SK-N-SH treated with all-trans-retinoic acid at 6 μM for 48 hours (cell line): Measurements from ENCODE around the gene EVX1.

Experiments
- ARNTL ChIP-seq: fragments of 450-650 bp; formaldehyde crosslinking; IDR thresholded peaks from 2 replicates; pipeline ENCODE4 v1.5.0; 2020; ENCODE audit warnings: low read depth, mild to moderate bottlenecking, moderate library complexity, borderline replicate concordance
- BACH2 ChIP-seq: fragments of 250-450 bp; sonication (Bioruptor Pico); IDR thresholded peaks from 2 replicates; pipeline ENCODE4 v1.9.0; 2021; ENCODE audit warnings: mild to moderate bottlenecking, borderline replicate concordance
- SNAI2 ChIP-seq: fragments of 250-450 bp; sonication (Bioruptor Pico); IDR thresholded peaks from 2 replicates; pipeline ENCODE4 v1.5.0; 2020; ENCODE audit warnings: mild to moderate bottlenecking, moderate library complexity
- ZFP30 ChIP-seq: fragments of 450-650 bp; formaldehyde crosslinking; IDR thresholded peaks from 2 replicates; pipeline ENCODE4 v1.5.0; 2022; ENCODE audit warnings: mild to moderate bottlenecking, moderate library complexity
- TF ChIP-seq, protein P1 (sequence below): fragments of 250-450 bp; sonication (Bioruptor Pico); IDR thresholded peaks from 2 replicates; pipeline ENCODE4 v1.5.1; 2021; ENCODE audit warnings: mild to moderate bottlenecking, moderate library complexity
- TF ChIP-seq, protein P2 (sequence below): fragments of 250-450 bp; sonication (Bioruptor Pico); IDR thresholded peaks from 2 replicates; pipeline ENCODE4 v1.5.1; 2020; ENCODE audit warnings: low read depth, mild to moderate bottlenecking, moderate library complexity
- TF ChIP-seq, protein P3 (sequence below): fragments of 250-450 bp; sonication (Bioruptor Pico); IDR thresholded peaks from 2 replicates; pipeline ENCODE4 v1.8.0; 2021; ENCODE audit warnings: low read depth, mild to moderate bottlenecking, moderate library complexity, borderline replicate concordance

DNA sequence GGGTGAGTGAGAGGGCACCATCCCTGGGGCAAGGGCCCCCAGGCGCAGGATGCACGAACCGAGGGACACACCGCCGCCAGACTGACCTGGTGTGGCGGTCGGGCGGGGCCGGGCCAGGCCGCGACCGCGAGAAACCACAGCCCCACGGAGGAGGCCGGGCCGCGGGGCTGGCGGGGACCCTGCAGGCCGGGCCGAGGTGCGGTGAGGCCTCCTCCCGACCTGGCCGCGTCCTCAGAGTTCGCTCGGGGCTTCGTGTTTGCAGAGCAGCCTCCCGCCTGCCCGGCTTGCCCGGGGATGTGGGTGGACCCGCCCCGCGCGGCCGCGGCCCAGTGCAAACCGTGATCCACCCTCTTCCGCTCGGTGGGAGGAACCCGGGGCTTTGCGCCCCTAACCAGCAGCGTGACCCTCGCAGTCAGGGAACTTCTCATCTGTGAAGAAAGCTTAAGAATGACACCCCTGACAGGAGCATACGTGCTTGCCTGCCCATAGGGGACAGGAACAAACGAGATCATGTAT, 22.1 kb upstream of the EVX1 start:
- TF ChIP-seq, protein P1, sequence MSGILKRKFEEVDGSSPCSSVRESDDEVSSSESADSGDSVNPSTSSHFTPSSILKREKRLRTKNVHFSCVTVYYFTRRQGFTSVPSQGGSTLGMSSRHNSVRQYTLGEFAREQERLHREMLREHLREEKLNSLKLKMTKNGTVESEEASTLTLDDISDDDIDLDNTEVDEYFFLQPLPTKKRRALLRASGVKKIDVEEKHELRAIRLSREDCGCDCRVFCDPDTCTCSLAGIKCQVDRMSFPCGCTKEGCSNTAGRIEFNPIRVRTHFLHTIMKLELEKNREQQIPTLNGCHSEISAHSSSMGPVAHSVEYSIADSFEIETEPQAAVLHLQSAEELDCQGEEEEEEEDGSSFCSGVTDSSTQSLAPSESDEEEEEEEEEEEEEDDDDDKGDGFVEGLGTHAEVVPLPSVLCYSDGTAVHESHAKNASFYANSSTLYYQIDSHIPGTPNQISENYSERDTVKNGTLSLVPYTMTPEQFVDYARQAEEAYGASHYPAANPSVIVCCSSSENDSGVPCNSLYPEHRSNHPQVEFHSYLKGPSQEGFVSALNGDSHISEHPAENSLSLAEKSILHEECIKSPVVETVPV (CRISPR knock-in tag): no peak
- TF ChIP-seq SNAI2 (no peak), ZFP30 (CRISPR knock-in tag) (no peak), ARNTL (CRISPR knock-in tag) (no peak), BACH2 (CRISPR knock-in tag) (no peak)
- TF ChIP-seq, protein P2, sequence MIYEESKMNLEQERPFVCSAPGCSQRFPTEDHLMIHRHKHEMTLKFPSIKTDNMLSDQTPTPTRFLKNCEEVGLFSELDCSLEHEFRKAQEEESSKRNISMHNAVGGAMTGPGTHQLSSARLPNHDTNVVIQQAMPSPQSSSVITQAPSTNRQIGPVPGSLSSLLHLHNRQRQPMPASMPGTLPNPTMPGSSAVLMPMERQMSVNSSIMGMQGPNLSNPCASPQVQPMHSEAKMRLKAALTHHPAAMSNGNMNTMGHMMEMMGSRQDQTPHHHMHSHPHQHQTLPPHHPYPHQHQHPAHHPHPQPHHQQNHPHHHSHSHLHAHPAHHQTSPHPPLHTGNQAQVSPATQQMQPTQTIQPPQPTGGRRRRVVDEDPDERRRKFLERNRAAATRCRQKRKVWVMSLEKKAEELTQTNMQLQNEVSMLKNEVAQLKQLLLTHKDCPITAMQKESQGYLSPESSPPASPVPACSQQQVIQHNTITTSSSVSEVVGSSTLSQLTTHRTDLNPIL (CRISPR knock-in tag): no peak
- TF ChIP-seq, protein P3, sequence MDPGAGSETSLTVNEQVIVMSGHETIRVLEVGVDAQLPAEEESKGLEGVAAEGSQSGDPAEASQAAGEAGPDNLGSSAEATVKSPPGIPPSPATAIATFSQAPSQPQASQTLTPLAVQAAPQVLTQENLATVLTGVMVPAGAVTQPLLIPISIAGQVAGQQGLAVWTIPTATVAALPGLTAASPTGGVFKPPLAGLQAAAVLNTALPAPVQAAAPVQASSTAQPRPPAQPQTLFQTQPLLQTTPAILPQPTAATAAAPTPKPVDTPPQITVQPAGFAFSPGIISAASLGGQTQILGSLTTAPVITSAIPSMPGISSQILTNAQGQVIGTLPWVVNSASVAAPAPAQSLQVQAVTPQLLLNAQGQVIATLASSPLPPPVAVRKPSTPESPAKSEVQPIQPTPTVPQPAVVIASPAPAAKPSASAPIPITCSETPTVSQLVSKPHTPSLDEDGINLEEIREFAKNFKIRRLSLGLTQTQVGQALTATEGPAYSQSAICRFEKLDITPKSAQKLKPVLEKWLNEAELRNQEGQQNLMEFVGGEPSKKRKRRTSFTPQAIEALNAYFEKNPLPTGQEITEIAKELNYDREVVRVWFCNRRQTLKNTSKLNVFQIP (CRISPR knock-in tag): no peak
